H9 (cell line): ENCODE results near the gene COTL1. TPM values are rescaled to one million over a fixed set of nuclear protein-coding genes. Genes with fewer than 3 reads are reported as not detected.

ENCODE experiments used
- DNase-seq: peaks from one replicate; pipeline ENCODE4 v3.0.0-alpha.2; 2017
- H2AFZ ChIP-seq: one replicate; pipeline ENCODE4 v1.6.1; 2013; ENCODE audit warnings: mild to moderate bottlenecking, low read length, control low read depth, moderate library complexity
- H2AK5ac ChIP-seq: 2 replicates; pipeline ENCODE4 v1.6.1; 2013; ENCODE audit warnings: low read length, control low read depth, mixed read lengths; ENCODE audit not compliant: insufficient read length
- H2BK120ac ChIP-seq: one replicate; pipeline ENCODE4 v1.6.1; 2013; ENCODE audit warnings: low read depth, mild to moderate bottlenecking, low read length, control low read depth, inconsistent platforms; ENCODE audit not compliant: poor library complexity, severe bottlenecking
- H2BK12ac ChIP-seq: 2 replicates; pipeline ENCODE4 v1.6.1; 2013; ENCODE audit warnings: low read length, control low read depth, mixed read lengths, low read depth; ENCODE audit not compliant: insufficient read length
- H2BK15ac ChIP-seq: 2 replicates; pipeline ENCODE4 v1.6.1; 2013; ENCODE audit warnings: low read depth, low read length, control low read depth
- H2BK20ac ChIP-seq: one replicate; pipeline ENCODE4 v1.6.1; 2013; ENCODE audit warnings: low read depth, mild to moderate bottlenecking, low read length, control low read depth, inconsistent platforms; ENCODE audit not compliant: poor library complexity, severe bottlenecking
- H2BK5ac ChIP-seq: 2 replicates; pipeline ENCODE4 v1.6.1; 2013; ENCODE audit warnings: low read length, control low read depth, mixed read lengths; ENCODE audit not compliant: insufficient read length
- H3K14ac ChIP-seq: 2 replicates; pipeline ENCODE4 v1.6.1; 2013; ENCODE audit warnings: low read length, control low read depth; ENCODE audit not compliant: insufficient read depth
- H3K18ac ChIP-seq: 2 replicates; pipeline ENCODE4 v1.6.1; 2013; ENCODE audit warnings: low read depth, mild to moderate bottlenecking, mixed read lengths, low read length, control low read depth; ENCODE audit not compliant: insufficient read length
- H3K23ac ChIP-seq: 2 replicates; pipeline ENCODE4 v1.6.1; 2013; ENCODE audit warnings: low read length, control low read depth, mixed read lengths, low read depth; ENCODE audit not compliant: insufficient read length
- H3K23me2 ChIP-seq: 2 replicates; pipeline ENCODE4 v1.6.1; 2013; ENCODE audit warnings: low read depth, mild to moderate bottlenecking, mixed read lengths, low read length, control low read depth; ENCODE audit not compliant: insufficient read length, poor library complexity, severe bottlenecking
- H3K27ac ChIP-seq: 2 replicates; pipeline ENCODE4 v1.5.1; 2013; ENCODE audit warnings: low read length, control low read depth, mixed read lengths, low read depth; ENCODE audit not compliant: insufficient read length
- H3K27me3 ChIP-seq: 2 replicates; pipeline ENCODE4 v1.6.1; 2013; ENCODE audit warnings: low read length, control low read depth, inconsistent platforms; ENCODE audit not compliant: insufficient read depth
- H3K4ac ChIP-seq: 2 replicates; pipeline ENCODE4 v1.6.1; 2013; ENCODE audit warnings: low read depth, mild to moderate bottlenecking, control low read depth, inconsistent platforms, low read length, moderate library complexity
- H3K4me1 ChIP-seq: 2 replicates; pipeline ENCODE4 v1.6.1; 2013; ENCODE audit warnings: low read length, control low read depth, inconsistent platforms; ENCODE audit not compliant: insufficient read depth
- H3K4me2 ChIP-seq: 2 replicates; pipeline ENCODE4 v1.6.1; 2013; ENCODE audit warnings: low read length, control low read depth, mixed read lengths; ENCODE audit not compliant: insufficient read length, insufficient read depth
- H3K56ac ChIP-seq: 2 replicates; pipeline ENCODE4 v1.6.1; 2013; ENCODE audit warnings: low read depth, mild to moderate bottlenecking, mixed read lengths, low read length, control low read depth; ENCODE audit not compliant: insufficient read length
- H3K79me1 ChIP-seq: 2 replicates; pipeline ENCODE4 v1.6.1; 2013; ENCODE audit warnings: low read depth, mild to moderate bottlenecking, moderate library complexity, low read length, control low read depth, inconsistent platforms; ENCODE audit not compliant: insufficient read depth, poor library complexity, severe bottlenecking
- H3K79me2 ChIP-seq: 2 replicates; pipeline ENCODE4 v1.6.1; 2013; ENCODE audit warnings: low read length, control low read depth, inconsistent platforms; ENCODE audit not compliant: insufficient read depth
- H3K9ac ChIP-seq: 2 replicates; pipeline ENCODE4 v1.6.1; 2013; ENCODE audit warnings: low read length, control low read depth, mixed read lengths; ENCODE audit not compliant: insufficient read length; ENCODE audit errors: extremely low read depth
- H3K9me3 ChIP-seq: one replicate; pipeline ENCODE4 v1.6.1; 2013; ENCODE audit warnings: low read depth, low read length, inconsistent platforms; ENCODE audit not compliant: control insufficient read depth
- H3T11ph ChIP-seq: one replicate; pipeline ENCODE4 v1.6.1; 2013; ENCODE audit warnings: mild to moderate bottlenecking, low read length, control low read depth, inconsistent platforms
- H4K20me1 ChIP-seq: one replicate; pipeline ENCODE4 v1.6.1; 2013; ENCODE audit not compliant: control insufficient read depth, insufficient read length, insufficient read depth
- H4K5ac ChIP-seq: 2 replicates; pipeline ENCODE4 v1.6.1; 2013; ENCODE audit warnings: low read depth, mild to moderate bottlenecking, mixed read lengths, low read length, control low read depth; ENCODE audit not compliant: insufficient read length
- H4K8ac ChIP-seq: replicated peaks from 2 replicates; pipeline ENCODE4 v1.6.1; 2013; ENCODE audit warnings: low read length, control low read depth, mixed read lengths, low read depth; ENCODE audit not compliant: insufficient read length
- H4K91ac ChIP-seq: 2 replicates; pipeline ENCODE4 v1.6.1; 2013; ENCODE audit warnings: low read depth, mild to moderate bottlenecking, moderate library complexity, mixed read lengths, low read length, control low read depth; ENCODE audit not compliant: insufficient read length
- H3K27ac Mint-ChIP-seq, 3 experiments: 2 replicates in 2 of 3; 3 replicates in 1 of 3; pipeline ENCODE4 v1.8.0; 2020 to 2021; ENCODE audit warnings: mixed read lengths in 3 of 3, mild to moderate bottlenecking in 1 of 3, moderate library complexity in 1 of 3
- H3K27me3 Mint-ChIP-seq: 2 replicates; pipeline ENCODE4 v1.8.0; 2021; ENCODE audit warnings: low read depth, mild to moderate bottlenecking, moderate library complexity, mixed read lengths
- H3K36me3 Mint-ChIP-seq, 3 experiments: 2 replicates in 2 of 3; 3 replicates in 1 of 3; pipeline ENCODE4 v1.8.0; 2020 to 2021; ENCODE audit warnings: low read depth in 3 of 3, mixed read lengths in 3 of 3; ENCODE audit not compliant: insufficient read depth in 1 of 3
- H3K4me1 Mint-ChIP-seq, 2 experiments: 2 replicates each; pipeline ENCODE4 v1.8.0; 2020; ENCODE audit warnings: mixed read lengths in 2 of 2
- H3K4me3 Mint-ChIP-seq, 2 experiments: 2 replicates in 1 of 2; 3 replicates in 1 of 2; pipeline ENCODE4 v1.8.0; 2020 to 2021; ENCODE audit warnings: mild to moderate bottlenecking in 2 of 2, mixed read lengths in 2 of 2, moderate library complexity in 1 of 2
- H3K9me3 Mint-ChIP-seq, 2 experiments: 2 replicates in 1 of 2; 3 replicates in 1 of 2; pipeline ENCODE4 v1.8.0; 2020; ENCODE audit warnings: mild to moderate bottlenecking in 2 of 2, mixed read lengths in 2 of 2, moderate library complexity in 1 of 2
- CTCF ChIP-seq: fragments of 200-600 bp; sonication (generic); conservative IDR thresholded peaks from 3 replicates; pipeline ENCODE4 v1.8.0; 2021; ENCODE audit warnings: antibody characterized with exemption, mild to moderate bottlenecking
- WGBS: extraction: QIAGEN DNeasy Blood & Tissue Kit; methylation state at CpG from one replicate; pipeline ENCODE4 v1.1.7; 2013; ENCODE audit warnings: missing lambda C conversion rate, low lambda C conversion rate, mixed read lengths; ENCODE audit not compliant: insufficient read length; ENCODE audit errors: extremely low coverage; 5-methylcytosine and 5-hydroxymethylcytosine counted together
- total RNA-seq: library from RNA; stranded (reverse); gene quantifications from 2 replicates; pipeline ENCODE4 v1.2.1, GENCODE V29; 2021

The COTL1 gene
- total RNA-seq, 1 experiment from 2014 or later, result 81.4 TPM

GRCh38 chr16:84648595-84649510 lies 31.0 kb upstream of the COTL1 start:
- Histone ChIP-seq H3K79me1 (no peaks in the 10 kb centered on the region), H4K5ac (no peak overlapping the region), H3K14ac (no peak overlapping the region), H3K27me3 (no peaks in the 10 kb centered on the region), H3K23me2 (peaks cover 5% of the 10 kb centered on the region), H4K8ac (no peak overlapping the region), H3T11ph (no peak overlapping the region), H4K91ac (no peak overlapping the region), H2BK15ac (no peak overlapping the region), H3K9ac (no peak overlapping the region), H3K4me2 (peak overlapping the region; percentile 61), H4K20me1 (no peaks in the 10 kb centered on the region), H3K18ac (no peak overlapping the region), H3K4ac (no peak overlapping the region), H2BK12ac (no peak overlapping the region), H3K79me2 (no peaks in the 10 kb centered on the region; the same call in 1 of the 2 replicates), H3K4me1 (no peaks in the 10 kb centered on the region), H2AFZ (no peak overlapping the region), H2BK120ac (no peak overlapping the region), H3K27ac (no peak overlapping the region), H2BK20ac (no peak overlapping the region), H3K23ac (no peak overlapping the region), H3K9me3 (no peaks in the 10 kb centered on the region), H3K56ac (no peak overlapping the region), H2AK5ac (no peak overlapping the region), H2BK5ac (no peak overlapping the region)
- H3K36me3 Mint-ChIP-seq, result peaks cover 4 to 18% (median 5%) of the 10 kb centered on the region in 3 experiments; a peak in 6 of 7 replicates
- TF ChIP-seq CTCF, result no peak
- H3K4me1 Mint-ChIP-seq, result peaks cover 4 to 13% of the 10 kb centered on the region in 2 experiments; a peak in 3 of 4 replicates
- H3K4me3 Mint-ChIP-seq, result peak overlapping the region; percentile 69 to 81
- H3K27ac Mint-ChIP-seq, result no peak overlapping the region
- DNase-seq, result no peak
- H3K9me3 Mint-ChIP-seq, result no peaks in the 10 kb centered on the region
- WGBS, result no CpG with 5 or more reads among the region's 96 CpGs
- peaks cover 26% of the 10 kb centered on the region for H3K27me3 Mint-ChIP-seq
